Activated CD4-positive, alpha-beta T cell treated with anti-CD3 and anti-CD28 coated beads, Interleukin-2, amount 10 ng/mL, durations not matched to agents 7 days and 5 days (primary cell): ENCODE measurements around the gene KCNH1. TPM values are rescaled to one million over a fixed set of nuclear protein-coding genes. Genes with fewer than 3 reads are reported as not detected.

Source experiments
- CTCF ChIA-PET: fragments of 350-600 bp; sonication (Branson Sonifier 250); formaldehyde crosslinking; loops from one replicate; lab custom pipeline; 2021; ENCODE audit warnings: antibody characterized with exemption; lab: Charles Lee
- POLR2A ChIA-PET: fragments of 350-600 bp; sonication (Branson Sonifier 250); formaldehyde crosslinking; loops from one replicate; lab custom pipeline; 2021; ENCODE audit warnings: antibody characterized with exemption; lab: Charles Lee
- DNase-seq: peaks from one replicate; pipeline ENCODE4 v3.0.0-alpha.2; 2020
- H3K27ac Mint-ChIP-seq: one replicate; pipeline ENCODE4 v1.8.0; 2021; ENCODE audit warnings: mild to moderate bottlenecking, moderate library complexity, mixed read lengths
- H3K27me3 Mint-ChIP-seq: one replicate; pipeline ENCODE4 v1.8.0; 2021; ENCODE audit warnings: mixed read lengths
- H3K36me3 Mint-ChIP-seq: one replicate; pipeline ENCODE4 v1.8.0; 2021; ENCODE audit warnings: low read depth, mixed read lengths
- H3K4me1 Mint-ChIP-seq: one replicate; pipeline ENCODE4 v1.8.0; 2021; ENCODE audit warnings: mixed read lengths
- H3K4me3 Mint-ChIP-seq: one replicate; pipeline ENCODE4 v1.8.0; 2021; ENCODE audit warnings: mild to moderate bottlenecking, moderate library complexity, mixed read lengths
- H3K9me3 Mint-ChIP-seq: one replicate; pipeline ENCODE4 v1.8.0; 2021; ENCODE audit warnings: mixed read lengths
- total RNA-seq, 2 experiments: library from RNA; stranded (reverse); gene quantifications; one replicate each; pipeline ENCODE4 v1.2.3, GENCODE V29; 2021

Gene KCNH1
- total RNA-seq, 2 experiments from 2014 or later: not detected

DNA sequence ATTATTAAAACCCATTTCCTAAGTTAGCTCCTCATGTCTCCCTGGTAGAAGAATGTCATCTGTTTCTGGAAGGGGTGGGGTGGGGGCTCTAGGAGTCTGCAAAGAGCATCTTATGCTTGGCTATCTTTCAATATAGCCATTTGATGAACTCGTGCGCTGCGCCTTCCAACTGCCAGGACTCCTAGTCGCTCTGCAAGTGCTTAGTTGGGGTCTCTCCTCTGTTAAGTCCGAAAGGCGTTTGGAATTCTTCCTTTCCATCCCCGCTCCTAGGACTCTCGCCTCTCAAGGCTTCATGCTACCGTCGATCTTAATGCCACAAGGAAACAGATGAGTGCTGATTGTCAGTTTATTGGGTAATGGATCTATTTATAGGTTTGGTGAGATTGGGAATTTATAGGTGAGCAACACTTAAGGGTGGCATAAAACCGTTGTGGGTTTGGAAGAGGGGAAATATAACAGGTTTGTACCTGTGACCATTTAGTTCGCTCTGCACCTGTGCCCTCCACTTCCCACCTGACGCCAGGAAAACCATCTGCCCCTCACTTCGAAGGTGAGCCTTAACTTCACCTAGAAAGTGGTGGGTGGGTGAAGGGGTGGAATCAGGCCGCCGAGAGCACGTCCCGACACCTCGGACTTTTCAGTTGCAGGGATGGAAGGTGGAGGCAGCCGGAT, 1.1 kb downstream of the KCNH1 start:
- peaks cover 64% of the 10 kb centered on the region for H3K27me3 Mint-ChIP-seq

DNA sequence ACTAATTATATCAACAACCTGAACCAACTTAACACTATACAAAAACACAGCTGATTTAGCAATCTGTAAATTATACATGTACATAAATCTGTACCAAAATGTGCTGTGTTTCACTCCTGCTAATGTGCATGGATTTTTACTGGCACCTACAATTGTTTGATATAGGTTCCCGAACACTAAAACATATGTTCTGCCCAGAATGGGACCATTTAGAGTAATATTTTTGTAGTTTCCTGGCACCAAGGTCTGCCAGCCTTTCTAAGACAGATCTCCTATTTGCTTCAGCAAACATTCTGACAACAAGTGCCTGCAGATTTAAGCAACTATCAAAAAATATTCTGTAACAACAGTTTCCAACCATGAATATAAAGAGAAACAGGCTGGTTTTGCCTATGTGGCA, 4.2 kb downstream of the KCNH1 start:
- peaks cover 53% of the 10 kb centered on the region for H3K27me3 Mint-ChIP-seq
- no peaks in the 10 kb centered on the region for H3K9me3 Mint-ChIP-seq
- H3K4me1 Mint-ChIP-seq: peaks cover 9% of the 10 kb centered on the region
- no peak overlapping the region for H3K4me3 Mint-ChIP-seq
- CTCF ChIA-PET: no interaction called here
- no peak for DNase-seq
- no peak overlapping the region for H3K27ac Mint-ChIP-seq
- POLR2A ChIA-PET: no interaction called here
- no peaks in the 10 kb centered on the region for H3K36me3 Mint-ChIP-seq

More for the DNA sequence above, 1.1 kb downstream of the KCNH1 start:
- ChIA-PET POLR2A (no interaction called here), CTCF (interaction anchor here (0.9 to 2.1 kb wide), 2 partner anchors 345 to 685 kb away, joined by 3 to 12 read pairs; no protein-coding TSS in a partner anchor)
- H3K4me1 Mint-ChIP-seq: peaks cover 9% of the 10 kb centered on the region
- H3K27ac Mint-ChIP-seq: no peak overlapping the region
- no peaks in the 10 kb centered on the region for H3K36me3 Mint-ChIP-seq
- H3K9me3 Mint-ChIP-seq: no peaks in the 10 kb centered on the region
- DNase-seq: no peak
- H3K4me3 Mint-ChIP-seq: no peak overlapping the region

DNA sequence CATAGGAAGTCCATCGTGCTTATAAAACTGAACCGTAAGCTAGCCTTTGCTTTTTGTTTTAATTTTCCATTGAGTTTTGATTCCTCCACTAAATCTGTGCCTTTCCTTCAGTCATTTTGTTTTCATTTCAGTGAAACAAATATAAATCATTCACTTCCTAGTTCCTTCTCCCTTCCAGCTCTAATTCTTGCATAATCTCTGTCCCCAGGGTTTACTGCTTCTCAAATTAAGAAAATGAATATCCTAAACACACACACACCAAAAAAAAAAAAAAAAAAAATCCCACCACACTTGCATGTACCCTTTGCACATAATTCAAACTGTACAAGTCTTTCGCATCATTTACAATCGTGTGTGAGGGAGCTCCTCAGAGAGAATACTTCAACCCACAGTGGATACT, 6.8 kb downstream of the KCNH1 start:
- H3K9me3 Mint-ChIP-seq: no peaks in the 10 kb centered on the region
- peaks cover 40% of the 10 kb centered on the region for H3K27me3 Mint-ChIP-seq
- no peaks in the 10 kb centered on the region for H3K4me1 Mint-ChIP-seq
- ChIA-PET CTCF (interaction anchor here (0.5 kb wide), 1 partner anchor 22 kb away, joined by 3 read pairs; no protein-coding TSS in a partner anchor), POLR2A (no interaction called here)
- no peak overlapping the region for H3K4me3 Mint-ChIP-seq
- H3K27ac Mint-ChIP-seq: no peak overlapping the region
- no peak for DNase-seq
- H3K36me3 Mint-ChIP-seq: no peaks in the 10 kb centered on the region

DNA sequence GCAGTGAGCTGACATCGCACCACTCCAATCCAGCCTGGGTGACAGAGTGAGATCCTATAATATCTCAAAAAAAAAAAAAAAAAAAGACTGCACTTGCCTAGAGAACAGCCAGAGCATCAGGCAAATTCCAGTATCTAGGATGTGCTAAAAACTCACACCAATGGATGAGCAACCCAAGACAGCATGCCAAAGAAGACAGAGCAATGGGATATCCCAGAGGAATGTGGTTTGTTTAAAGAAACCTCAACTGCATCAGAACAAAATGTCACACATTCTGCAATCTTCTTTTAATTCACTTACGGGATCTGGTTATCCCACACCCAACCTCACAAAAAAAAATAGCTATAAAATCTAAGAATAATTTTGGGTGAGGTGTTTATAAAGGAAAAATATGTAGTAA, 7.3 kb downstream of the KCNH1 start:
- no peaks in the 10 kb centered on the region for H3K36me3 Mint-ChIP-seq
- no peak overlapping the region for H3K4me3 Mint-ChIP-seq
- ChIA-PET CTCF (interaction anchor here (0.5 to 0.6 kb wide), 2 partner anchors 22 to 1818 kb away, joined by 3 to 4 read pairs; no protein-coding TSS in a partner anchor), POLR2A (no interaction called here)
- H3K4me1 Mint-ChIP-seq: no peaks in the 10 kb centered on the region
- DNase-seq: no peak
- peaks cover 36% of the 10 kb centered on the region for H3K27me3 Mint-ChIP-seq
- H3K9me3 Mint-ChIP-seq: no peaks in the 10 kb centered on the region
- no peak overlapping the region for H3K27ac Mint-ChIP-seq

DNA sequence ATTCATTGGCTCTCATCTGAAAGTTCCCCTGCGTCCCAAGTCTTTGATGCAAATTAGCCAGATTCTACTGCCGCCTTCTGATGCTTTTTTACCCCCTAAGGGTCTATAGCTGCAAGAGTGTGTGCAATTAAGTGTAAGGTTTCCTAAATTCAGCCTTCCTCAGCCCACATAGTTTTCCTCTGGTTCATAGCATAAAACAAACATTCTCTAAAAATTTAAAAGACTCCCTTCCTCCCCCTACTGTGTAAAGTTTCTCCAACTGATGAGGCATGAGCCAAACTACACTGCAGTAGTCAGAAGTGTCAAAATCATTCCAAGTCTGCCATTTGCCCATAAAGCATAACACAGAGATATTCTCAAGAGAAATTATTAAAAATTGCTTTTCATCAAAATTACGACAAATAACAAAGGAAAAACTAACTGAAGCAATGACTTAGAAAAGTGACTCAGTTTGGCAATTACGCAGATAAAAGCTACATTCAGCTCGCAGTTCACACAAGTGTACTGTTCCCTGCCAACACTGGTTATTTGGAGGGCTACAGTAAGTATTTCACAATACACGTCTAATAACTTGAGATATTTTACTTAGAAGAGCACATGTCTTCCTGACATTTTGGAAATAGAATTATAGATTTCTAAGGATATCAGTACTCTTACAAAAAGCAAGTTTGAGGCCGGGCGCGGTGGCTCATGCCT, 15.4 kb downstream of the KCNH1 start:
- Mint-ChIP-seq H3K4me1 (no peaks in the 10 kb centered on the region), H3K9me3 (no peaks in the 10 kb centered on the region), H3K27me3 (peaks cover 20% of the 10 kb centered on the region), H3K36me3 (no peaks in the 10 kb centered on the region), H3K4me3 (no peak overlapping the region), H3K27ac (no peak overlapping the region)
- ChIA-PET POLR2A (no interaction called here), CTCF (no interaction called here)
- DNase-seq: no peak

DNA sequence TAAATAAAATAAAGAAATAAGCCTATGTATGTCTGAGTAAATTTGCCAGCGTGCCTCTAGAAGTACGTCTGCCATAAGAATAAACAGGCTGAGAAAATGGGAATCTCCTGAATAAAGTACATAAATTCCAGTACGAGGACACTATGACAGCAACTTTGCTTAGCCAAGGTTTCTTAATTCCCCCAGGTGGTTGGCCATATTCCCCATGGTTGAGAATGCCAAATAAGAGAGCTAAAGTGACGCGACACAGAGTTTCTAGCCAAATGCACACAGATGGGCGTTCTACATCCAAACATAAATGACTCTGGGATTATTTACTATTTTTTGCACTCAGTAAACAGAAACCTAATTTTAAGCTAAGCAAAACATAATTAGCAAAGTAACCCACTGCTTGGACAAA, 19.5 kb downstream of the KCNH1 start:
- no peak overlapping the region for H3K4me3 Mint-ChIP-seq
- H3K36me3 Mint-ChIP-seq: no peaks in the 10 kb centered on the region
- H3K4me1 Mint-ChIP-seq: no peaks in the 10 kb centered on the region
- ChIA-PET POLR2A (no interaction called here), CTCF (no interaction called here)
- H3K27me3 Mint-ChIP-seq: peaks cover 18% of the 10 kb centered on the region
- DNase-seq: no peak
- no peaks in the 10 kb centered on the region for H3K9me3 Mint-ChIP-seq
- no peak overlapping the region for H3K27ac Mint-ChIP-seq

DNA sequence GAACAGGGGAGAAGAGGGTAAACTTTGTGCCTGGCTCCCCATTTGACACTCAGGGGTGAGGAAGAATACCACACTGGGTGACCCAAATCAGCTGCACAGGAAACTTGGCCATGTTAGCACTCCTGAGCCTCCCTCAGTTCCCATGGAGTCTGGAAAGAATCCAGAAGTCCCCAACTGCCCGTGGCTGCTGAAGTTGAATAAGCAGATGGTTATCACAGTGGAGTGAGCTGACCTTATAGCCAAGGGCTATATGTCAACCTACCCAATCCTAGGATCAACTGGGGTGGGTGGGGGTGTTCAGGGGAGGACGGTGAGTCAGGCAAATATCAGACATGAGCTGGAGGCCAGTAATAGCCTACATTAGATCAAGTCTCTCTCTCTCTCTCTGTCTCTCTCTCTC, 20.4 kb downstream of the KCNH1 start:
- no peak for DNase-seq
- H3K9me3 Mint-ChIP-seq: no peaks in the 10 kb centered on the region
- no peaks in the 10 kb centered on the region for H3K4me1 Mint-ChIP-seq
- H3K27me3 Mint-ChIP-seq: peaks cover 20% of the 10 kb centered on the region
- no peak overlapping the region for H3K27ac Mint-ChIP-seq
- no peak overlapping the region for H3K4me3 Mint-ChIP-seq
- no peaks in the 10 kb centered on the region for H3K36me3 Mint-ChIP-seq
- ChIA-PET CTCF (no interaction called here), POLR2A (no interaction called here)

DNA sequence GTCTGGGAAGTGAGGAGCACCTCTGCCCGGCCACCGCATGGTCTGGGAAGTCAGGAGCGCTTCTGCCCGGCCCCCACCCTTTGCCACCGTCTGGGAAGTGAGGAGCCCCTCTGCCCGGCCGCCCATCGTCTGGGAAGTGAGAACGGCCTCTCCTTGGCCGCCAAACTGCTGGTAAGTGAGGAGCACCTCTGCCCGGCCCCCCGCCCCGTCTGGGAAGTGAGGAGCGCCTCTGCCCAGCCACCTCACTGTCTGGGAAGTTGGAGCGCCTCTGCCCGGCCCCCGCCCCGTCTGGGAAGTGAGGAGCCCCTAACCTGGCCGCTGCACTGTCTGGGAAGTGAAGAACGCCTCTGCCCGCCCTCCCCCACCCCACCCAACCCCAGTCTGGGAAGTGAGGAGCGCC, 22.6 kb downstream of the KCNH1 start:
- Mint-ChIP-seq H3K4me3 (no peak overlapping the region), H3K36me3 (no peaks in the 10 kb centered on the region), H3K9me3 (no peaks in the 10 kb centered on the region), H3K27ac (no peak overlapping the region), H3K27me3 (peaks cover 13% of the 10 kb centered on the region), H3K4me1 (no peaks in the 10 kb centered on the region)
- DNase-seq: no peak
- ChIA-PET POLR2A (no interaction called here), CTCF (no interaction called here)

DNA sequence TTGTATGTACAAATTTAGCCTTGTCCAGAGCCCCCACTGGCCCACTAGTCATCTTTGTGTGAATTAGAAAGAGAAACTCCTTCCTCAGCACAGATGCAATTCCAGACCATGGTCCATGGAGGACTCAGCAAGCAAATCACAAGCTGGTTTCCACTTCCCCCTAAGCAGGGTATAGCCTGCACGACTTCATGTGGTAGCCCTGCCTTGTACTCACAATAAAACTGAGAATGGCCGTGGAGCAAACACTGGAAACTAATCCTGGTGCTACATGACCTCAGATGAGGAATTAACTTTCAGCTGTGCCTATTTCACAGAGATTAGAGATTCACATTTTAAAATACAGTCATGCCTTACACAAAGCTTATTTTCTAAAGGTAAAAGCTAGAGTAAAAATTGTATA, 32.5 kb downstream of the KCNH1 start:
- no peaks in the 10 kb centered on the region for H3K36me3 Mint-ChIP-seq
- peaks cover 6% of the 10 kb centered on the region for H3K27me3 Mint-ChIP-seq
- H3K4me3 Mint-ChIP-seq: no peak overlapping the region
- ChIA-PET CTCF (no interaction called here), POLR2A (no interaction called here)
- H3K4me1 Mint-ChIP-seq: no peaks in the 10 kb centered on the region
- DNase-seq: no peak
- H3K27ac Mint-ChIP-seq: no peak overlapping the region
- H3K9me3 Mint-ChIP-seq: no peaks in the 10 kb centered on the region

DNA sequence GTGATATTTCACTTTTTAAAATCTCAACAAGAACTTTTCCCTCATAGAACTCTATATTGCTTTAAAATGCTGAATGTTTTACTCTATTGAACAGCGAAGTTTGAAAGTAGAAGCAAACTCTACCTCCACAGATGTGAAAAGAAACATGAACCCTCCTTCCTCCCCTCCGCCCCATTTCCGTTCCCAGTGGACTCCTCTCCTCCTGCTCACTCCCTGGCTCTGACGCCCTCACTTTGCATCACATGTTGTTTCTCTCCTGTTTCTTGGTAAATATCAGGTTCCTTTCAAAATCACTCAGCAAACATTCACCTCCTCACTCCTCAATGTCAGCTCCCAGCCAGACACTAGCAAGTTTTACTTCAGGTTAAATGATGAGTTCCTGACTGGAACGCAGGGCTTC, 34.6 kb downstream of the KCNH1 start:
- Mint-ChIP-seq H3K4me3 (no peak overlapping the region), H3K27ac (no peak overlapping the region), H3K9me3 (no peaks in the 10 kb centered on the region), H3K27me3 (peaks cover 4% of the 10 kb centered on the region), H3K4me1 (no peaks in the 10 kb centered on the region), H3K36me3 (no peaks in the 10 kb centered on the region)
- ChIA-PET POLR2A (no interaction called here), CTCF (no interaction called here)
- no peak for DNase-seq

DNA sequence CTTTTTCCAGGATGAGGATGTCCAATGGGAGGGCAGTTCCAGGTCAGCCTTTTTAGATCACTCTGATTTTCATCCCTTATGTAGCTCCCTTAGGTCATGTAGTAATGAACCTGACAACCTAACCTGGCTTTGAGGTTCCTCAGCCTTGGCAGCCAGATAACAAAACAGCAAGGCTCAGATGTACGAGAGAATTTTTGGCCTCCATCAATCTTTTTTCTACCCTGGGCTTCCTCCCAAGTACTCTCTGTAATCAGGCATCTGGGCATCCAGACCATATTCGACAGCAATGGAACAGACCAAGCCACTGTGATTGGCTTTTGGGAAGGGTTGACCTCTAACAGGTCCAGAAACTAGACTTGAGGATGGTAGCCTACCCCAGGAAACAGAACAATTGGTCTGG, 38.6 kb downstream of the KCNH1 start:
- H3K4me3 Mint-ChIP-seq: no peak overlapping the region
- no peaks in the 10 kb centered on the region for H3K36me3 Mint-ChIP-seq
- DNase-seq: no peak
- peaks cover 2% of the 10 kb centered on the region for H3K27me3 Mint-ChIP-seq
- H3K9me3 Mint-ChIP-seq: no peaks in the 10 kb centered on the region
- no peak overlapping the region for H3K27ac Mint-ChIP-seq
- CTCF ChIA-PET: no interaction called here
- no peaks in the 10 kb centered on the region for H3K4me1 Mint-ChIP-seq
- POLR2A ChIA-PET: no interaction called here

DNA sequence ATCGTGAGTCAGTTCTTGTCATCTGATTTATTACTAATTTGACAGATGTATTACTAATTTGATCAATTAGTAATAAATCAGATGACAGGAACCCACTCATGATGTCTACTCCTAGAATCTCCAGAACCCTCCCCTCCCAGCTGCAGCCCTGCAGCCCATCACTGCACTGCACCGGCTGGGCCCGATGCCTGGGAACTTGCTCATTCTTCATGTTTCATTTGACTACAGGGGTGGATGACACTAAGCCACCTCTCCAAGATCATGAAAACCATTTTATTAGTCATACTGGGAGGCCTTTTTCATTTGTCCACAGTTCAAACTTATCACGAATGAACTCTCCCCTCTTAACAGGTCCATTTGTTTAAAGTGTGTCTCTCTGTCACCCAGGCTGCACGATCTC, 41.0 kb downstream of the KCNH1 start:
- Mint-ChIP-seq H3K27me3 (peaks cover 6% of the 10 kb centered on the region), H3K27ac (no peak overlapping the region), H3K36me3 (no peaks in the 10 kb centered on the region), H3K4me1 (no peaks in the 10 kb centered on the region), H3K9me3 (no peaks in the 10 kb centered on the region), H3K4me3 (no peak overlapping the region)
- ChIA-PET CTCF (no interaction called here), POLR2A (no interaction called here)
- DNase-seq: no peak

DNA sequence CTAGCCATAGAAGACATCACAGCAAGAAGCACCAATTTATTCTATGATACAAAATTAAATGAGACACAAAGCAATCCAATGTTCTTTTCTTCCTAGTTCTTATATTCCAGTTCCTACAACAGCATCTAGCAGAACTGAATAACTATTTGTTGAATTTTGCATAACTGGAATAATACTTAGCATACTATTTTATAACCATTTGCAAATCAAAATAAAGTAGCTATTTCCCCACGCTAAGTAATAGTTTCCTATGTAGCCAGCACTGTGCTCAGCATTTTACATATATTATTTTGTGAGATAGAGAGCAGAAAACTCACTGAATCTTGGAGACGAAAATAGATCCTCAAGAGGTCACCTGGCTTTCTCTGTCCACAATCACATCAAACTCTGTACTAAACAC, 42.1 kb downstream of the KCNH1 start:
- ChIA-PET POLR2A (no interaction called here), CTCF (no interaction called here)
- no peaks in the 10 kb centered on the region for H3K36me3 Mint-ChIP-seq
- H3K27ac Mint-ChIP-seq: no peak overlapping the region
- no peak overlapping the region for H3K4me3 Mint-ChIP-seq
- H3K27me3 Mint-ChIP-seq: peaks cover 6% of the 10 kb centered on the region
- no peaks in the 10 kb centered on the region for H3K9me3 Mint-ChIP-seq
- H3K4me1 Mint-ChIP-seq: no peaks in the 10 kb centered on the region
- no peak for DNase-seq
